GOT3 (cell line): Measurements from ENCODE around the gene BOLL.
"Not testable (repeated sequence)": the region's sequence is repeated elsewhere in the genome, so short reads cannot be mapped to it uniquely, and the experiment has no call there.

Experiments
- DNase-seq: peaks from one replicate; lab custom pipeline; 2025; ENCODE audit warnings: mixed read lengths; lab: John Stamatoyannopoulos, UW

The BOLL gene

GRCh38 chr2:197705912-197706838, 78.9 kb downstream of the BOLL start:
- DNase-seq = no peak

DNA sequence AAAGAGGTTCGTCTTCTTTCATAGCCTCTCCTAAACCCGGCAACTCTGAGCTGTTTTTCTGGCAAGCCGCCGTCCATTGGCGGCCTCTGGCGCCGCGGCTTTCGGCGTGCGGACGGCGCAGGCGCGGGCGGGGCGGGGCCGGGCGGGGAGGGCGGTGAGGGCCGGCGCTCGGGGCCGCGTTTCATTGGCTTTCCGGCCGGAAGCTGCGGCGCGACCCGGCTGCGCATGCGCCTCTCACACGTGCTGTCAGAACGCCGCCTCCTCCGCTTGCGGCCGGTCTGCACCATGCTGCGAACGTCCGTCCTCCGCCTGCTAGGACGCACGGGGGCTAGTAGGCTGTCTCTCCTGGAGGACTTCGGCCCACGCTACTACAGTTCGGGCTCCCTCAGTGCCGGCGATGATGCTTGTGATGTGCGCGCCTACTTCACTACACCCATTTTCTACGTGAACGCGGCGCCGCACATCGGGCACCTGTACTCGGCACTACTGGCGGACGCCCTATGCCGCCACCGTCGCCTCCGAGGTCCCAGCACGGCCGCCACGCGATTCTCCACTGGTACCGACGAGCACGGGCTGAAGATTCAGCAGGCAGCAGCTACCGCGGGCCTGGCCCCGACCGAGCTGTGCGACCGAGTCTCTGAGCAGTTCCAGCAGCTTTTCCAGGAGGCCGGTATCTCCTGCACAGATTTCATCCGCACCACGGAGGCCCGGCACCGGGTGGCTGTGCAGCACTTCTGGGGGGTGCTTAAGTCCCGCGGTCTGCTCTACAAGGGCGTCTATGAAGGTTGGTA, 79.8 kb downstream of the BOLL start, which contains the start of gene MARS2:
Gene MARS2 (plus strand): TSS at position 249 of the 791 bp plus-strand sequence. CDS start 37 bp downstream, at position 286.
- peak; percentile 86 for DNase-seq

DNA sequence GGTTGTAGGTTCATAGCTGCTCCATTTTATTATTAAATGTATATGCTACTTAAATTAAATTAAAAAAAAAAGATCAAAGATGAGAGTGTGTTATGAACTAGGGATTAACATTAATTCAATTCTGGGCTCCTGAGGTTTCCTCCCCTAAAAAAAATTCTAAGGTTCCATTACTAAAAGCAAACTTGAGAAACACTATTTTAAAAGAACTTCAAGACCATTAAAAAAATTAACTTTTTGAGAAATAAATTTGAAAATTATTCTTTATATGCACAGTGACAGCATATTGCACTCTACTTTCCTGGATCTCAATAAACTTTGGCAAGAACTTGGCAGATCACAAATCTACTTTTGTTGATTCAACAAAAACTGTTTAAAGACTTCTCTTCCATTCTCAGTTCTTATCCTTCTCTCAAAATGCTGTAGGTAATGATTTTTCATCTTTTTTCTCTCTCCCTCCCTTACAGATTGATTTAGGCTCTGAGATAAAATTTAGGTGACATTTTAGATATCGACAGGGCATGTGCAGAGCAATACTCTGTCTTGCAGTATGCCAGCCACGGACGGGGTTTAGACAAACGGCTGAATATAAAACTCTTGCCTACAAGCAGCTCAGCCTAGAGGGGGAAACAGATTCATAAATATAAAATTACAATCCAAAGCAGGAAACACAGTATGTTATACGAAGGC, 80.5 kb downstream of the BOLL start:
- DNase-seq = no peak

- DNase-seq = no peak
Measured at GRCh38 chr2:197700960-197701359, 84.2 kb downstream of the BOLL start.

GRCh38 chr2:197699724-197700123, 85.4 kb downstream of the BOLL start:
- not testable (repeated sequence) for DNase-seq

GRCh38 chr2:197696571-197696970, 88.5 kb downstream of the BOLL start:
- not testable (repeated sequence) for DNase-seq

- DNase-seq = not testable (repeated sequence)
Measured at GRCh38 chr2:197695971-197696370, 89.1 kb downstream of the BOLL start.

DNA sequence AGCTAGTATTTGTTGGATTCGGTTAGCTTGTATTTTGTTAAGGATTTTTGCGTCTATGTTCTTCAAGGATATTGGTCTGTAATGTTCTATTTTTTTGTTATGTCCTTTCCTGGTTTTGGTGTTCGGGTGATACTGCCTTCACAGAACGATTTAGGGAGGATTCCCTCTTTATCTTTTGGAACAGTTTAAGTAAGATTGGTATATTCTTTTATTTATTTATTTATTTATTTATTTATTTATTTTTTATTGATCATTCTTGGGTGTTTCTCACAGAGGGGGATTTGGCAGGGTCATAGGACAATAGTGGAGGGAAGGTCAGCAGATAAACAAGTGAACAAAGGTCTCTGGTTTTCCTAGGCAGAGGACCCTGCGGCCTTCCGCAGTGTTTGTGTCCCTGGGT, 89.9 kb downstream of the BOLL start:
- not testable (repeated sequence) for DNase-seq

GRCh38 chr2:197677483-197677882, 107.6 kb downstream of the BOLL start:
- no peak for DNase-seq

DNA sequence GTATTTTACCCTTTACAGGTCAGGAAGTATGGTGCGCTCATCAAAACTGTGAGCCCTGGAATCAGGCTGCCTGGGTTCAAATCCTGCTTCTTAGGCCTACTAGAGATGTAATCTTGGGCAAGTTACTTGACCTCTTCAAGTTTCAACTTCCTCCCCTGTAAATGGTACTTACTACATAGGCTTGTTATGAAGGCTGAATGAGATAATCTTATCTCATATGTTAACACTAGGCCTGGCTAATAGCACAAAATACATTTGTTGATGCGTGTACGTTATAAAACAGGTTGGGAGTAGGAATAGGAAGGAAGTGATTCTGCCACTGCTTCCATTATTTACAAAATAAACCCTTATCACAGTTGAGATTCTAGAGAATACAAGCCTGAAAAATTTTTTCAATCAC, 108.1 kb downstream of the BOLL start:
- no peak for DNase-seq
